SKM-1 treated with dmso at 0.1 percent for 144 hours (cell line): ENCODE data around the gene HKDC1.
A peak's percentile ranks its signal among the peaks of the same experiment; 100 is the strongest.
"Not testable (repeated sequence)": the region's sequence is repeated elsewhere in the genome, so short reads cannot be mapped to it uniquely, and the experiment has no call there.

ENCODE experiments used
- DNase-seq: peaks from one replicate; lab custom pipeline; 2025; ENCODE audit not compliant: unreplicated experiment; lab: John Stamatoyannopoulos, UW

The HKDC1 gene

DNA sequence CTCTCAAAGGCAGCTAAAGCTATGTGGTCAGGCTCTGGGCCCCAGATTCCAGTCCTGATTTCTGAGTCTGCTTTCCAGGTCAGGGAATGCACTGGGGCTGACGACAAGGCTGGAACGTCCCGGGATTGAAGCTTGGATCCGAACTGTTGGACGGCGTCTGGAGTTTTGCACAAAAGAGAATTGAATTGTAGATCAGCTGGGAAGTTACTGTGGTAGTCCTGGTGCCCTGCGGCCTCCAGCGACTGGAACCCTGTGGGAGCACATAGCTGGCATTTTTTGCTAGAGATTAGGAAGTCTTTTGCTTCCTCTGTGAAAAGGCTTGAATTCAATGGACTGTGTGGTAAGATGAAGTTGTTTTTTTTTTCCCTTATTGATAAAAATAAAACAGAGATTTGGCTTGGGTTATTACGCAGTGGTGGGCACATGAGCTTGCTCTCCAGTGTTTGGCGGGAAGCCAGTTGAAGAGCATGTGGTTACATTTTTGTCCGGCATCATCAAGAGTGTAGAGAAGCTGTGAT lies 58.4 kb downstream of the HKDC1 start, which contains the start of gene HK1:
HK1 (plus strand) TSS at position 51 of the 518 bp plus-strand sequence.
- DNase-seq: no peak

DNA sequence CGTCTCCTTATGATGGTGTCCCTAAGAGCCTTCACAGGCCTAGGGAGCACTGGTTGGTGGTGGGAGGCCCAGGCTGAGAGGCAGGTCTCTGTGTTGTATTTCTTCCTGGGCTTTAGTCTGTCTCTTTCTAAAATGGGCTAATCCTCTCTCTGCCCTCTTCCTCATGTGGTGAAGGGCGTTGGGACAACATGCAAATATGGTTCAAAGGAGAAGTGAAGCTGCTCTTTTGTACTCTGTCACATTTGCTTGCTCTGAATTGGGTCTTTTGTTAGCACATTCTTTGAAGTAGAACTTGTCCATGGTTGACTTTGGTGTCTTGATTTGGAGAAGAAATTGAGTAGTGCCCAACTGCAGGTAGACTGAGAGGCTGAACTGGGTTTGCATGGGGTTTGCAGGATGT lies 59.0 kb downstream of the HKDC1 start:
- DNase-seq: peak; percentile 50

DNA sequence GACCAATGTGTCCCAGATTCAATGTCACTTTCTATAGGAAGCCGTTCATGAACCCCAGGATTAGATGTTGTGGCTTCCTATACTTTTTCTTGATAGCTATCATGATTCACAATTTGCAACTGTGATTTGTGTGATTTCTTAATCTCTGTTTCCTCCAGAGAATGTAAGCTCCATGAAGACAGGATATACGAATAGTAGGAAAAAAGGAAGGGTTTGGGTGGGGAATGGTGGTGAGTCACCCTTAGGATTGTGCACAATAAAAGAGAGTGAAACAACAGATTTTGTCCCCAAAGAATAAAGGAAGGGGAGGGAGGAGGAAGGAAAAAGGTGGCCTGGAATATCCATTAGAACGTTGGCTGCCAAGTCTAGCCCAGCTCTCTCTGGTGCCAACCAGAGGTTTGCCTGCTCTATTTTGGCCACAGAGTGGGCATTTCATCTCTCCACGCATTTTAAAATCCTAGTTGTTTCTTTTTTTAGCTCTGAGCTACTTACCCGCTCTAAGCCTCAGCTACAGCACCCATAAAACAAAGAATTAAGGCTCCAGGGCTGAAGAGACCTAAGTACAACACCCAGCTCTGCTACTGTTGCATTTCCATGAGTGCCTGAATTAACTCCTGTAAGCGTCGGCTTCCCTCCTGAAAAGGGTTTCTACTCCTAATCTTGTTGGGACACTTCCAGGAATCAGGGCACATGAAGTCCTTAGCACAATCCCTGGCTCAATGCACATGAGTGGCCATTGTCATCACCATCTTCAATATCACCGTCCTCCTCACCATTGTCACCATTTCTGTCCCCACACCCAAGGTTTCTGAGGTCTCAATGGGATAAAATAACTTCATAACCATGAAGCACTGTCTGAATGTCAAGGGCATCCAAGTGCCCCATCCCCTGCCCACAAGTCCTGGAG lies 61.6 kb downstream of the HKDC1 start:
- DNase-seq: no peak

DNA sequence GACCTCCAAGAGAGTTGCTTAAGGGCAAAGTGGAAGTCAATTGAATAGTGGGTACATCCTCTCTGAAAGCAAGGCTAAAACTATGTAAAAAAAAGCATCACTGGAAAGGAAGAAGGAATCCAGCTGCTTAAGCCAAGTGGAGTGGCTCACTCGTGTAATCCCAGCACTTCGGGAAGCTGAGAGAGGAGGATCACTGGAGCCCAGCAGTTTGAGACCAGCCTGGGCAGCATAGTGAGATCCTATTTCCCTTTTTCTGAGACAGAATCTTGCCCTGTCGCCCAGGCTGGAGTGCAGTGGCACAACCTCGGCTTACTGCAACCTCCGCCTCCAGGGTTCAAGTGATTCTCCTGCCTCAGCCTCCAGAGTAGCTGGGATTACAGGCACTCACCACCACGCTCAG lies 64.3 kb downstream of the HKDC1 start:
- not testable (repeated sequence) for DNase-seq

DNA sequence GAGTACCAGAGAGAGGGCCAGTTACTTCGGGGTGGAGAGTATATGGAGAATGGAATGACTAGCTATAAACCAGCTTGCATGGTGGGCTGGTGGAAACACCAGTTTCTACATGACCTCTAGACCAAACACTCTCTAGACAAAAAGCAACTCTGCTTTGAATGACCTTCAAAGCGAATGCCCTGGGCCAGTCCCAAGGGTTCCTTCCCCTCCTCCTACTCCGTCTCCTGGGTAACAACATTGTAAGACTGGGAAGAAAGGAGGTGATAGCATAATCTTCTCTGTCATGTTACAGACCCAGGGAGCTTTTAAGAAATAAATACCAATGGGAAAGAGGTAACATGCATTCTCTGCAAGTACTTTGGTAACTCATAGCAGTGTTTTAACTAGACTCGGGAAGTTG lies 65.6 kb downstream of the HKDC1 start:
- DNase-seq: no peak

DNA sequence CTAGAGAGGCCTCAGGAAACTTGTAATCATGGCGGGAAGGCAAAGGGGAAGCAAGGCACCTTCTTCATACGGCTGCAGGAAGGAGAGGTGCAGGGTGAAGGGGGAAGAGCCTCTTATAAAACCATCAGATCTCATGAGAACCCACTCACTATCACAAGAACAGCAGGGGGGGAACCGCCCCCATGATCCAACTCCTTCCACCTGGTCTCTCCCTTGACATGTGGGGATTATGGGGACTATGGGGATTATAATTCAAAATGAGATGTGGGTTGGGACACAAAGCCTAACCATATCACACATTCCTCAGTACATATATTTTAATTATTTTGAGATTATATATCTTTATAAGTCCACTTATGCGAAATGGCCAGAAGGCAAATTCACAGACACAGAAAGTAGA lies 67.0 kb downstream of the HKDC1 start:
- no peak for DNase-seq

DNA sequence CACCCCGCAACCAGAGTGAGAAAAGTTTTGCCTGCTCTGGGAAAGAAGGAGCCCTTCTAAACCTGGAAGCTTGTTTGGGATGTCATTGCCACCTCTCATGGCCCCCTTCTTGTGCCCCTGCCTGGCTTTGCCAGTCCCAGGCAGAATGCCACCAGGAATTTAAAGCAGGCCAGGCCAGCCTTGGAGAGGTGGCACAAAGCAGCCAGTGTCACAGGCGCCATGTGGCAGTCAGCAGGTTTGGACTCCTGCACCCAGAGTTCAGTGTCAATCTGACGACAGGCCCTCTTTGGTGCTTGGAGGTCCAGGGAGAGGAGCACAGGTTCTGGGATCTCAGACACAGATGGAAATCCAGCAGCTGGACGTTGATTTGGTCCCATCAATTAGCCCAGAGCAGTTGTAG lies 70.9 kb downstream of the HKDC1 start:
- no peak for DNase-seq

DNA sequence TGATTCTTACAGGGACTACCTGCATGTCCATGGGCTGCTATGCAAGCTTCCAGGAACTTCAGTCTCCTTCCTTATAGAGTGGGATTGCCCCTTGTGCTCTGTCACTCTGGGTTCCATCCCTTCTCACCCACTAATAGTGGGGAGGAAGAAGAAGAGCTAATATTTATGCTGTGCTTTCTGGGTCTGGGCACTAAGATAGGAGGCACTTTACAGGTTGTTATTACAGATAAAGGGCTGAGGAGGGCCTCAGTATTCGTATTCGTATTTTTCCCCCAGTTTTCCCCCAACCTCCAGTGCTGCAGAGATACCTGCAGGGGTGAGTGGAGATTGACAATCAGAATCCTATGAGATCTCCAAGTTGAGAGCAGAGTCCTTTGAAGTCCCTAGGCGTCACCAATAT lies 72.3 kb downstream of the HKDC1 start:
- no peak for DNase-seq

DNA sequence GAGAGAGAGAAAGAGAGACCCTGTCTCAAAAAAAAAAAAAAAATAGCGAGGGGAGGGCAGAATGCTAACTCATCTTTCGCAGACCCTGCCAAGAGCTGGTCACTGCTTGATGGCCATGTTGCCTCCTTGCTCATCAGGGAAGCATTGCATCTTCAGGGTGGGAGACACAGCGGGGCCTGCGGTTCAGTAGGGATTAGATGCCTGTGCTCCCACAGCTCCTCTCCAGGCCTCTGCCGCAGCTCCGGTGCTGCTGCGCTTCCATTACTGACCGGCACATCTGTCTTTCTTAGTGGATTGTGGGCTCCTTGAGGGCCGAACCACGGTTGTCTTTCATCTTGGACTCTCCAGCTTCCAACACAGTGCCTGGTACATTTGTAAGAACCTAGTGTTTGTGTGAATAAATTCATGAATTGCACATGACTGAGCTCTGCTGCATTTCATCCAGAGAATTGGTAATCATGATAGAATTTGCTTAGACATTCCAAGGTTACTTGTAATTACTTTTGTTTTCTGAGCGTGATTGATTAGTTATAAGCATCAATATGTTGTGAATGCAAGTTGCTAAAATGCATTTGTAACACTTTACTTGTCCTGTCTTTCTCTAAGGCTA lies 75.0 kb downstream of the HKDC1 start:
- no peak for DNase-seq

DNA sequence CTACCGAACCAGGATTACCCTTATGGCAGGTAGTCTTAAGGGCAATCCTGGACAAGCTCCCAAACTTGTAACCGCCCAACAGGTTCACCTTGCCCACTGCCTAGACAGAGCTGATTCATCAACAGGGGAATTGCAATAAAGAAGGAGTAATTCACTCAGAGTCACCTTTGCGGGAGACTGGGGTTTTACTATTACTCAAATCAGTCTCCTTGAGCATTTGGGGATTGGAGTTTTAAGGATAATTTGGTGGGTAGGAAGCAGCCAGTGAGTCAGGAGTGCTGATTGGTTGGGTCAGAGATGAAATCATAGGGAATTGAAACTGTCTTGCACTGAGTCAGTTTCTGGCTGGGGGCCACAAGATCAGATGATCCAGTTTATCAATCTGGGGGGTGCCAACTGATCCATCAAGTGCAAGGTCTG lies 83.5 kb downstream of the HKDC1 start:
- DNase-seq: no peak

DNA sequence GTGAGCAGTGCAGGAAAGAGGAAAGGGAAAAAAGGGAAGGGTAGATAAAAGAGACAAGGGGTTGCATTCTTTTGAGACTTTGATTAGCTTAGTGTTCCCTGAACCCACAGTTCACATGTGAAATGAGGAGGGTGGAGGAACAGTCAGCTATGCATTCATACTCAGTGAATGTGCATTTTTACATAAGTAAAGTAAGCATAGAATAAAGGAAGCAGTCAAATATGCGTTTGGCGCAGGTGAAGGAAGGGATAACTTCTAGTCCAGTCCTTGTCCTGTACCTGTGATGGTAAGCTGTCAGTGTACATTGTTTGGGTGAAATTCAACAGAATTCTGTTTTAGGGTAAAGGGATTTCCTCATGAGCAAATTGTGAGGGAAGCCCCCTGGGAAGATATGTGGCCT lies 86.3 kb downstream of the HKDC1 start:
- no peak for DNase-seq

DNA sequence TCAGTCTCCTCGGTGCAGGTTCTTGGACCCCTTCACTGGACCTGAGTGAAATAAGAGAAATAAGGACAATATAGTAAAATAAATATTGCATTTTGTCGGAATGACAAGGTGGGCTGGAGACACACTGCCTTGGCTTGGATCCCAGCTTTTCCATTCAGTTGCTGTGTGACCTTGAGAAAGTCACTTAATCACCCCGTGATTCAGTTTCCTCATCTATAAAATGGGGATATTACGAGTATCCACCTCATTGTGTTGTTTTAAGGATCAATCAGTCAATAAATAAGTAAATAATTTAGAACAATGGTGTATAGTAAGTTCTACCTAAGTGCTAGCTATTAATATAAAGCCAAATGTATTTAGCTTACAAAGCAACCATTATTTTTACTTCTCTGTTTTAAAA lies 87.3 kb downstream of the HKDC1 start:
- DNase-seq: no peak

DNA sequence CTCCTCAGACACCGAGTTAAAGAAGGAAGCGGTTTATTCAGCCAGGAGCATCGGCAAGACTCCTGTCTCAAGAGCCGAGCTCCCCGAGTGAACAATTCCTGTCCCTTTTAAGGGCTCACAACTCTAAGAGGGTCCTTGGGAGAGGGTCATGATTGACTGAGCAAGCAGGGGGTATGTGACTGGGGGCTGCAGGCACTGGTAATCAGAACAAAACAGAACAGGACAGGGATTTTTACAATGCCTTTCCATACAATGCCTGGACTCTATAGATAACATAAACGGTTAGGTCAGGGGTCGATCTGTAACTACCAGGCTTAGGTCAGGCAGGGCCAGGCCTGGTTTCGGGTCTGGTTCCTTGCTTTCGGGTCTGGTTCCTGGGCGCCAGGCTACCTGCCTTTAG lies 88.2 kb downstream of the HKDC1 start:
- DNase-seq: not testable (repeated sequence)

DNA sequence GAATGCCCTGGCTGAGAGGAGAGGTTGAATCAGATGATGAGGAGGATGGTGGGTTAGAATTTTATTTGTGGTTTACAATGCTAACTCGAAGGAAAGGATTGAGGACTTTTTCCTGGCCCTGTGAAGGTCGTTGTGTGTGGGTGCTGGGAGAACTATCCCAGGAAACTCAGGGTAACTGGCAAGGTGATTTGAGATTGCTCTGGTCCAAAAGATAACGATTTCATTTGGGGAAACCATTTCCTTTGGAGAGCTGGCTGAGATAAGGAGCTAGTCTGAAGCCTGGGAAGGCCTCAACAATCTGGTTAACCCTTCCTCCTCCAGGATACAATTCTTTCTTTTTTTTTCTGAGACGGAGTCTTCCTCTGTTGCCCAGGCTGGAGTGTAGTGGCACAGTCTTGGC lies 91.2 kb downstream of the HKDC1 start:
- DNase-seq: no peak

DNA sequence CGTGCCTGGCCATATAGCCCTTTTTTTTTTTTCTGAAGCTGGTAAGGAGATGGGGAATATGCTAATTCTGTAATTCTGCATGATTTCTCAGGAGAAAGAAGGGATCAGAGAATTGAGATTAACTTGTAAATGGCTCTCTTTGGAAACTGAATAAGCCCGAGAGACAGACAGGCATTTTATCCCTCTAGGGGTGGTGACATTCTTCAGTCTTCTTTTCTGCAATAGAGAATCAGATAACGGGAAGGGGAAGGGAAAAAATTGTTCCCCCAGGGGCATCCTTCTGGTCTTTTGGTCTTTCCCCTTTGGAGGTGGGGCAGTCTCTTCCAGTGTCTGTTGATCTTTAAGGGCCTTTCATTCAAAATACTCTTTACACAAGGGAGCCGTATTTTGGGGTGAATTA lies 92.4 kb downstream of the HKDC1 start:
- DNase-seq: no peak

DNA sequence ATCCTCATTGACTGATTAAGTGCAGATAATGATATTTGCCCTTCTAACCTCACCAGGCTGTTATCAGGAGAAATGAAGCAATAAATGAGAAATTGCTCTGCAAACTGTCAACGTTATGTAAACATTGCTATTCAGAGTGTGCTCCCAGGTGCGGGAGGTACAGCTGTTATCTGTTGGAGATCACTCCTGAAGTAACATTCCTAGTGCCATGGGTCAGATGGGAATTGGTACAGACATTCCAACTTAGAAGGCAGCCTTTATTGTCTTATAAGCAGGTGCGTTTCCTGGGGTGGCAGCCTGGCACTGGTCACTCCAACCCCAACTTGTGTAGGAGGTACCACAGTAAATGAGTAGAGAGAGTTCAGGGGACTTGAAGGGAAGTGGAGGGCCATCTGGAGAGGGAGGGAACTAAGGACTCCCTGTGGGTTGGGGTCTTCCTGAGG lies 95.0 kb downstream of the HKDC1 start:
- no peak for DNase-seq

DNA sequence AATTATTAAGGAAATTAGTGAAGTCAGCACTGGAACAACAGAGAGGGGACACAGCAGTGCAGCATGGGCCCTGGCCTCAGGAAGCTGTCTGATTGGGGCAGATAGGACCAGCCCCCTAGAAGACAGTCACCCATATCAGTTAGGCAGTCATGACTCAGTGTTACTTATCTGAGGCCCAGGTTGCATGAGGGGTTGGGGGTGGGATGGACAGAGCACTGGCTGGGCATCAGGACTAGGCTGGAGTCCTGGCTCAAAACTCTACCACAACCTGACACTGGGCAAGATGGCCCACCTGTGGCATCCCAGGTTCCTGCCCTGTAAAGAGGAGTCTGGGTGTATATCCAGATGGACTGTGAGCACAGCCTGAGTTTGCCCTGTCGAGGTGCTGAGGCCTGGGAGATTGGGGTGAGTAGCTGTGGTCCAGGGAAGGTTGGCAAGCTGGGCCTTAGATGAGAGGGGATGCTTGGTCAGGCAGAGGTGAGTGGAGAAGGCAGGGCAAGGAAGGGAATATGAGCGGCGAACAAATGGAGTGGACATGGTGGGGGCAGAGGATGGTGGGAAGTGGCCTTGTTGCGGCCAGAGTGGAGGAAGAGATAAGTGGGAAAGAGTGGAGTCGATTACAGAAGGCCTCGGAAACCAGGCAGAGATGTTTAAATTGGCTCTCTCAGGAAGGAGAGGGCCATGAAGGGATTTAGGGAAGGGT lies 95.6 kb downstream of the HKDC1 start:
- DNase-seq: no peak

DNA sequence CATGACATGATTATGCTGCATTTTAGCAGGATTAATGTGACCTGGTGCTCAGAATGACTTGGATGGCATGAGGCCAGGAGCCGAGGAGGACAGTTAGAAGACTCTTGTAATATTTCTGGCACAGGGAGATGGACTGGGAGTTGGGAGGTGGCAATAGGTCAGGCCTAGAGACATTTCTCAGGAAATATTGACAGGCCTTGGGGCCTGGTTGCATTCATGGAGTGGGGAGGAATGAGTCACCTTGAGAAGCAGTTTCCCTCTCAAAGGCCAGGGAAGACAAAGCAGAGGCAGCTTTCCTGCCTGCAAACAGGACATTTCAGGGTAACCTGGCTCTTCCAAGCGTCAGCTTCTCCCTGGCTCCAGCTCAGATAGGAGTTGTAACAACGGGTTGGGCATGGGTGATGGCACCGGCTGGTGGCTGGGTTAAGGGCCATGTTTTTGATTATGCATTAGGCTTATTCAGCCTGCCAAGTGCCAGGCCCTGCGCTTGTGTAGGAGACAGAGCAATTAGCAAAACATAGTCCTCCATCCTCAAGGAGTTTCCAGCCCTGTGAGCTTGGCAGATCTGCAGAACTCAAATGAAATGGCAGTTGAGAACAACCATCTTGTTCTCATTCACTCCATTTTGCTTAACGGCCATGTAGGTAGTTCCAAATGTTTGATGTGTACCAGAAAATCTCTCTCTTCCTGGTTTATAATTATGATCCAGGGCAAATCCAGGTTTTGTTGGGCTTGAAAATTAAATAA lies 96.4 kb downstream of the HKDC1 start:
- no peak for DNase-seq
